Dermis blood vessel endothelial cell (primary cell): ENCODE measurements around the gene TANGO2. TPM values are rescaled to one million over a fixed set of nuclear protein-coding genes. Genes with fewer than 3 reads are reported as not detected.
A peak's percentile ranks its signal among the peaks of the same experiment; 100 is the strongest.

ENCODE experiments used
- DNase-seq: peaks from one replicate; pipeline ENCODE4 v3.0.0; 2010
- total RNA-seq: library from RNA; depleted of rRNA; stranded (reverse); fragments of >200 nt; gene quantifications from 2 replicates; pipeline ENCODE4 v1.2.3, GENCODE V29; 2014

The TANGO2 gene
- total RNA-seq, 1 donor from 2014 or later: 93.6 TPM

DNA sequence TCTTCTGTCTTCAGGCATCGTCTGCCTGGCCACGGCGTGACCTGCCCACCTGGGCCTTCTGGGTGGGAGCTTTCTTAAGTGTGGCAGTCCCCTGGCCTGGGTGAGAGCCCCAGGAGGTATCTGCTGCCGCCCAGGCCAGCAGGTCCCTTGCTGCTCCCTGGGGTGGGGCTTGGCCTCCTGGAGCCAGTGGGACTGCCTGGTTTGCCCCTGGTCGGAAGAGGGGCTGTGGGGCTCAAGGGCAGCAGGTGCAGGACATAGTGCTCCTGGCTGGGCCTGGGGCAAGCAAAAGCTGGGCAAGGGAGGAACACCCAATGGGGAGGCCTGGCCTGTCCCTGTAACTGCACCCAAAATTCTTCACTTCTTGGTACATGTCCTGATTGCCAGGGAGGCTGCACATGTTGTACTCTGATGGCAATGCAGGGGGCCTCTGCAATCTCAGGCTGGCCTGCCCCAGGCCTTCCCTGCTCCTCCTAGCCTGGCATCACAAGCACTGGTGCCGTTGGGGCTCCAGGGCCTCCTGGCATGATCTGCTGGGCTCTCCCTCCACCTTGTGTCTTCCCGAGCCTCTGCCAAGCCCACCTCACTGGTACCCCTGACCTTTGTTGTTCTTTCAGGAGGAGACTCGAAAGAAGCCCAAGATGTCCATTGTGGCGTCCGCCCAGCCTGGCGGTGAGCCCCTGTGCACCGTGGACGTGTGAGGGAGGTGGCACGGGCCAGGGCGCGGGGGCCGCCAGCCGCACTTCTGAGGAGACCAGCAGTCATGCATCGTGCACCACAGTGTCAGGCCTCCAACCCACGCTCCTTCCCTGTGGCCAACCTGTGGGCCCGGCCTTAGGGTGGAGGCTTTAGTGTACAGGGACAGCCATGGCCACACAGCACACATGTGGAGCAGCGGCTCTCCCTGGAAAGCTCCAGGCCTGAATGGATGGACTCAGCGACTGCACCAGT, 88.8 kb downstream of the TANGO2 start:
- no peak for DNase-seq

DNA sequence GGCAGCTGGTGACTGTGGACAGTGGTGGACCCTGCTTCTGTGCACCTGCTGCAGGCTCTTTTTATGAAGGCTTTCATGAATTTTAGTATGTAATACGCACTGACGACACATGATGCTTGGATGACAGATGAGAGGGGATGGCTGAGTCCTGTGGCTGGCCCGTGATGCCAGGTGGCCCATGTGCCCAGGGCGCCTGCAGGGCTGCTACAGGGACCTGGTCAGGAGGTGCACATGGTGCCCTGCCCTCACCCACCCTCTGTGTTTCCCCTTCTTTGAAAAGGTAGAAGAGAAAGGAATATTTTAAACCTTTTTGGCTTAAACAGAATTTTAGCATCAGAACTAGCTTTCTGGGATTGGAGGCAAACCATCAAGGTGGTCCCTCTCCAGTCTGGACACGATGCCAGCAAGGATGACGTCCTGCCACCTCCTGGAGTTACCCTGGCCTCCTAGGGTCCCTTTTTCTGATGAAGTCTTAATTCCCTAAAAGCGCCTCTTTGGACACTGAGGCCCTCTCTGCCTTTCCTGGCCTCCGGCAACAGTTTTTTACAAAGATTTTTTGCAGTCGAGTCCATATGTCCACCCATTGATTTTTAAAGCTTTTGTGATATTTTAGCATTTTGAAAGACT, 89.6 kb downstream of the TANGO2 start:
- no peak for DNase-seq

DNA sequence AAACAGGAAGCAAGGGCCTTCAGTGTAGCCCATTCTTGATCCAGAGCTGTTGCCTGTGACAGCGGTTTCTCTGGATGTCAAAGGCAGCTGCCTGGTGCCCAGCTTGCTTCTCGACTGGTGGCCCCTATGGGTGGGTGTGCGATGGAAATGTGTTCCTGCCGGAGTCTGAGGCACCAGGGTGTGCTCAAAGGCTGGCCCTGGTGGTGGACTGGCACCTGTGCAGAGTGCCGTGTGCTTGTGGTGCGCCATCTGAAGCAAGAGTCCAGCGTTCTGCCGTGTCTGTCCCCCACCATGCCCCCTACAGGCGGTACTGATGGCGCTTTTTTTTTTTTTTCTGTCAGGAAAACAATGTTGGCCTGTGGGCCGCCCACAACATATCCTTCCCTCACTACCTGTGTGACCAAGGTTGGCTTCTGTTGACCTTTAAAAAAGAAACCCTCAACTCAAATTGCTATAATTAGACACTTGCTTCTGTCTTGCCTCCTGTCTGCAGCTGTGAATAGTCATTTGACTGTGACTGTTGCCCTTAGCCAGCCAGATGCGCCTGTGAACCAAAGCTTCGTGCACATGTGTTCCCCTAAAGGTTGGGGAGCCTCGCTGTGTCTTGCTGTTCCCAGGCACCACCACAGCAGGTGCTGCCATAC, 90.3 kb downstream of the TANGO2 start:
- DNase-seq: peak; percentile 64

DNA sequence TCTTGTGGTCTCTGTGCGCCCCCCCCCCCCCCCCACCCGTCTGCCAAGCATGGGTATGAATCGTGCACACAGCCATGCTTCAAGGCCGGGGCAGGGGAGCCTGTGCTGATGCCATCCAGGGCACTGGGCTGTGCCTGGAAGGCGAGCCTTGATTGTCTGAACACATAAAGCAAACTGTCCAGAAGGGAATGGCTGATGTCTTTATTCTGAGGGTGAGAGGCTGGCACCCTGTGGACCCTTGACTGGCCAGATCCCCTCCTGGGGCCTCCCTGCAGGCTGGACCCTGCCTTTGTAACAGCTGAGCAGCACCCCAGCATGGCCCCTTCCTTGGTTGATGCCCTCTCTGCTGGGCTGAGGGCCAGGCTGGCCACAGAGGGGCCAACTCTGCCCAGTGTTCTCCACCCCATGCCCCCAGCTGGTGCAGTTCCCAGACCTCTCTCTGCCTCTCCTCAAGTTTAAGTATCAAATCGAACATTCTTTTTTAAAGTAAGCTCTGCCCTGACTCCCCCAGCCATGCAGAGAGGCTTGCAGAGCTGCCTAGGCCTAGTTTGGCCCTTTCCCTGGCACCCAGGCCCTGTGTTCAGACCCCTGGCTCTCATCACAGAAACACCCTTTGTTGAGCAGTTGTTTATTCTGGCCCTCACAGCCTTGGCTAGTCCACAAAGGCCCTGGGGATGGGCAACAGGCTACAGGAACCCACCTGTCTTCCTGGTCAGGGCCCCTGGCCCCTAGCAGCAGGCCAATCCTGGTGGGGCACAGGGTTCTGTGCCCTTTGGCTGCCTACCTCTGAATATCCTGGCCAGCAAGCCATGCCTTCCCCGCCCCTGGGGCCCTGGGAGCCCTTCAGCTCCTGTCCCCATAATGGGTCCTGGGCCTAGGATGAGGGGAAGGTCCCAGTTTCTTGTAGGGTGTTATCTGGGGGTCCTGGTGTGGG, 91.0 kb downstream of the TANGO2 start:
- DNase-seq: no peak

DNA sequence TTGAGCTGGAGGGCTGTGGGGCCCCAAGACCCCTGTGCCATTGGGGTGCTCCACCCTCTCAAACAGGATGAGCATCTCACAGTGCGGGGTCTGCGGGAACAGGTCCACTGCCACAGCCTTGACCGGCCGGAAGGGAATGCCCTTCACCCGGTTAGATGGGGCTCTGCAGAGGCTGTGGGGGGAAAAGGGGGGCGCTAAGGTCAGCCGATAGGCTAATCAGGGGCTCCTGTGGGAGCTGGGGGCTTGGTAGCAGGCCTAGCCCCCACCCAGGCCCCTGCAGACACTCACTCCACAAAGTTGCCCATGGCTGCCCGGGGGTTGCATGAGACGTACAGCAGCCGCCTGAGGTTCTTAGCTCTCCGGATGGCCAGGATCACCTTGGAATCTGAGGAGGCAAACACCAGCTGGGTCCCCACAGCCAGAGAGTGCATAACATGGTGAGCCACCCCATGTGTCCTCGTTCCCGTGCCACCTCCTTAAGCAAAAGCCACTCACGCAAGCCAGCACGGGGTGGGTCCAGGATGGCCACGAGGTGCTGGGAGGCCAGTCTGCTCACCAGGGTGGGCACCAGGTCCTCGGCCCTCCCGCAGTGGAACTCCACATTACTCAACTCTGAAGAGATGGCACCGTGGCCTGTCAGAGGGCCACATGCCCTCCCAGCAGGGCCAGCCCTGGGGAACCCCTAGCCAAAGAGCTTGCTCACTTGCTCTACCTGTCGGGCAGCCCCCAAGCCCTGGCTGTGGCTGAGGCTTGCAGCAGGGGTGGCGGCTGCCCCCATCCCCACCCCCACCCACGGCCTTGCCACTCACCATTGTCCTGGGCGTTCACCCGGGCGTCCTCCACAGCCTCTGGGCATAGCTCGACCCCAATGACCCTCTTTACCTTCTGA, 92.0 kb downstream of the TANGO2 start:
- no peak for DNase-seq

DNA sequence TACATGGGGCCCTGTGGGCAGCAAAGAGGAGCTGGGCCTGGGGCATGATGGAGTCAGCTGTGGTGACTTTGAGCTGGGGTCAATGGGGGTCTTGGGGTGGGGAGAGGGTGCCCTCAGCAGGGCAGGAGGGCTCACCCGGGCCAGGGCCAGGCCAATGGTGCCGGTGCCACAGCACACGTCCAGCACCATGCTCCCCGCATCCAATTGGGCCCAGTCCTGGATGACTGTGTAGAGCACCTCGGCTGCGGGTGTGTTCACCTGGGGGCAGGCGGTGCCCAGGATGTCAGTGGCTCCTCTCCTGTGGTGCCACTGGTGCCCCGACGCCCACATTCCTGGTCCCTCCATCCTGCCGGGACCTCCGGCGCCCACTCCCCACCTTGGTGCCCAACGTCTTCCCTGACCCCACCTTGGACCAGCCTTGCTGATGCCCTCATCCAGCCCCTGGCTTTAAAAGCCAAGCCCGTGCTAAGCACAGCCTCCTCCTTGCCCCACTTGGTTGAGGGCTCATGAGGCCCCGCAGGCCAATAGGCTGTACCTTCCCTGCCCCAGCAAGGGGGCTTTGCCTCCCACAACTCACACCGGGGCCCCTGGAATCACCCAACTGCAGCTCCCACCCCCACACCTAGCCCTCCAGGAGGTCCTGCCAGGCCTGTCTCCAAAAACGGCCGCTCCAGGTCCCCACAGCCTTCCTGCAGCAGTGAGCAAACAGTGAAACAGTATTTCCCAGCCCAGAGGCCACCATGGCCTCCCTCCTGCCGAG, 92.8 kb downstream of the TANGO2 start:
- no peak for DNase-seq

DNA sequence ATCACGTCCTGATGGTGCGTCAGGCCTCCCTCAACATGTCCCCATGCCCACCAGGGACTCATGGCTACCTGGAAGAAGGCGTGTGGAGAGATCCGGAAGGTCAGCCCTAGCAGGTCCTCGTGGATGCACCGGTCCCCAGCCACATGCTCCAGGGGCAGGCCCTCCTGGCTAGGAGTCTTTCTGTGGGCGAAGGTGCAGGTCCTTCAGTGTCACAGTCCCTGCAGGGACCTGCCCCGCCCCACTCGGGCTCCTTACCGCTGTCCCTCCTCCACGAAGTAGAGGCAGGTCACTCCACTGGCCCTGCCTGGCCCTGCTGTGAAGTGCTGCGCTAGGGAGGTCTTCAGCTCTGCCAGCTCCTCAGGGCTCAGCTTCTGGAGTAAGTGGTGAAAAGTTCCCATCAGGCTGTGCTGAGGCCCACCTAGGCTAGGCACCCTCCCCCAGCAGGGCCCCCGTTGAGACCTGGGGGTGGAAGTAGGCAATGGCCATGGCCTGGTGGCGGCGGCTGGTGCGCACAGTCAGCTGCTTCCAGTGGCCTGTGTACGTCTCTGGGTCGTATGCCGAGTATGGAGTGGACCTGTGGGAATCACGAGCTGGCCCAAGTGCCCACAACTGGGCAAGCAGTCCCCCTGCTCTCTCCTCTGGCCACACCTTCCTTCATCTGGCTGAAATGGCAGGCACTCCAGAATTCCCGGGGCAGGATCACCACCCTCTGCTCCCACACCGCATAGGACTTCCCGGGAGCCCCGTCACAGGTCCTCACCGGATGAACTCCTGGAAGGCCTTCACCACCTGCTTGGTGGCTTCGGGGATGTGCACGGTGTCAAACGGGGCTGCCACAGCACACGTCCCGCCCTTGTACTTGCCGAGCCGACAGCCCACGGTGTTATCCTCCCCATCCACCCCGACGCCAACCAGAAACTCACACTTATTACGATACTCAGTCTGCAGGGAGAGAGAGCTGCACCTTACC, 93.9 kb downstream of the TANGO2 start:
- no peak for DNase-seq

DNA sequence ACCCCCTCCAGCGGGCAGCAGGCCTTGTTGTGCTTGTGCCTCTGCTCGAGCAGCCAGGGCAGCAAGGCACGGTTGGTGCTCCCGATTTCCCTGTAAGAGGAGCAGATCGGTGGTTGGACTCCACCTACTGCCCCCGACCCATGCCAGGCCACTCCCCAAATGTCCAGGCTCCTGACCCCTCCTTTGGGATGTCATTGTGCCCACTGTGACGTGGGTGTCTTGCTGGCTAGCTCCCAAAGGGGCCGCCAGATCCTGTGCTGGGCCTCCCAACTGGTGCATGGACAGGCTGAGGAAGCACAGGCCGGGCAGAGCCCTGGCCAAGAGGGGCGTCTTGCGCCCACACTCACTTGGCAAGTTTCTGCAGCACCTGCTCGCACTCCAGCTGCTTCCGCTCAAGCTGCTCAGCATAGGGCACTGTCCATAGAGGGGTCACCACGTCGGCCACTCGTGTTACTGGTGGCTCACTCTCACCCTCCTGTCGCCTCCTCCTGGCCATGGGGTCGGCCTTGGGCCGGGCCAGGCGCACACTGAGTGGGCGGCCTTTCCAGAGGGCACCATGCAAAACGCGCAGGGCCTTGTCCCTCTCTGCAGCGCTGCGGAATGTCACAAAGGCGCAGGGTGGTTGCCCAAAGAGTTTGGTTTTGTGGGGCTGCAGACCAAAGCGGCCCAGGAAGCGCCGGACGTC, 94.9 kb downstream of the TANGO2 start, which contains the start of gene RANBP1:
Gene RANBP1 (plus strand): TSS at position 414 of the 685 bp plus-strand sequence. CDS start 81 bp downstream, at position 495.
- no peak for DNase-seq

DNA sequence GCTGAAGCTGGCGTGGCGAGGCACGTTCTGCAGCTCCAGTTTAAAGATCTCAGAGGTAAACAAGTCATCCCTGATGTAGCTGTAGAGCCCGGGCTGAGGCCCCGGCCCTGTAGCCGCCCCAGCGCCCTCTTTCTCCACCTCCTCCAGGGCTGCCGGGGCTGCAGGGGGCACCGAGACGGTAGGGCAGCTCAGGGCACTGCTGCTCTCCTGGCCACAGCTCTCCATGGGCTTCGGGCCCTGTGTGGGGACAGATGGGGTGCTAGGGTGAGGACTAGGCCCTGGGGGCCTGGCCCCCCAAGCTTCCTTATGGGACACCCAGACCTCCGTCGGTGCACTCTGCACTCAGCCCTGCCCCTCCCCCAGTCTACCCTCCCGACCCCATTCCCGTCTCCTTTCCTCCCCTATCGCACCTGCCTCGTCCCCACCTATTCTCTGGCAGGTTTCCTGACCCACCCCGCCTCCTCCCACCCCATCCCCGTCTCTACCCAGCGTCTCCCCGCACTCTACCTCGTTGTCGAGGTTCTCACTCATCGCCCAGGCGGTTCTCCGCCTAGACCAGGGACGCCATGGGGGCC, 95.6 kb downstream of the TANGO2 start:
- no peak for DNase-seq

Other genes starting within 250 kb of the TANGO2 start
- 7.3 and 12.4 TPM in 2 replicates for gene GNB1L, start 166.2 kb upstream of the TANGO2 start, total RNA-seq
- 28.1 and 30.7 TPM in 2 replicates for gene RTL10, start 166.2 kb upstream of the TANGO2 start, total RNA-seq
- 551 and 616 TPM in 2 replicates for gene COMT, start 79.3 kb upstream of the TANGO2 start, total RNA-seq
- gene TXNRD2, start 79.3 kb upstream of the TANGO2 start, total RNA-seq: 81.9 and 129 TPM in 2 replicates
- 123 and 288 TPM in 2 replicates for gene ARVCF, start 4.3 kb upstream of the TANGO2 start, total RNA-seq
- 30.2 and 30.3 TPM in 2 replicates for gene DGCR8, start 59.1 kb downstream of the TANGO2 start, total RNA-seq
- 239 and 338 TPM in 2 replicates for gene RANBP1, start 95.0 kb downstream of the TANGO2 start, total RNA-seq
- gene TRMT2A, start 96.1 kb downstream of the TANGO2 start, total RNA-seq: 39.9 and 48.8 TPM in 2 replicates
- 9.0 and 20.4 TPM in 2 replicates for gene ZDHHC8, start 110.7 kb downstream of the TANGO2 start, total RNA-seq
- 9.4 and 11.1 TPM in 2 replicates for gene CCDC188, start 129.9 kb downstream of the TANGO2 start, total RNA-seq
- 0.68 and 2.7 TPM in 2 replicates for gene RTN4R, start 247.2 kb downstream of the TANGO2 start, total RNA-seq